PC-9 (cell line): ENCODE data around the gene TAS2R1. TPM values are rescaled to one million over a fixed set of nuclear protein-coding genes. Genes with fewer than 3 reads are reported as not detected.

Source experiments
- BruUV-seq: library from RNA; stranded (reverse); fragments of 400-500 nt; replicated peaks from 2 replicates; lab custom pipeline; 2021; lab: Mats Ljungman, UMichigan
- CTCF ChIA-PET: fragments of 300-600 bp; sonication (Branson Sonifier 250); formaldehyde crosslinking; loops from one replicate; lab custom pipeline; 2022; ENCODE audit warnings: antibody characterized with exemption; lab: Charles Lee
- POLR2A ChIA-PET: fragments of 300-600 bp; sonication (Branson Sonifier 250); formaldehyde crosslinking; loops from one replicate; lab custom pipeline; 2022; ENCODE audit warnings: antibody characterized with exemption; ENCODE audit not compliant: unreplicated experiment; lab: Charles Lee
- DNase-seq, 2 experiments: peaks; one replicate each; pipeline versions ENCODE4 v3.0.0 to v3.0.0-alpha.2; 2015 to 2022; ENCODE audit warnings: mixed read lengths in 1 of 2
- H2AFZ ChIP-seq: fragments of 200-600 bp; sonication (generic); 2 replicates; pipeline ENCODE4 v1.8.1; 2017; ENCODE audit warnings: antibody characterized with exemption
- H3F3A ChIP-seq: fragments of 200-600 bp; sonication (generic); 2 replicates; pipeline ENCODE4 v1.8.1; 2017; ENCODE audit warnings: antibody characterized with exemption, mild to moderate bottlenecking, low read depth; ENCODE audit not compliant: insufficient read depth
- H3K27ac ChIP-seq: fragments of 200-600 bp; sonication (generic); 2 replicates; pipeline ENCODE4 v1.6.1; 2016; ENCODE audit warnings: mixed run types
- H3K27me3 ChIP-seq: fragments of 200-600 bp; sonication (generic); 2 replicates; pipeline ENCODE4 v1.6.1; 2016; ENCODE audit warnings: low read depth, mixed run types; ENCODE audit not compliant: insufficient read depth
- H3K36me3 ChIP-seq: fragments of 200-600 bp; sonication (generic); 2 replicates; pipeline ENCODE4 v1.6.1; 2016; ENCODE audit warnings: low read depth, mixed run types
- H3K4me1 ChIP-seq: fragments of 200-600 bp; sonication (generic); replicated peaks from 2 replicates; pipeline ENCODE4 v1.6.1; 2016; ENCODE audit warnings: mixed run types; ENCODE audit not compliant: insufficient read depth
- H3K4me2 ChIP-seq: fragments of 200-600 bp; sonication (generic); 2 replicates; pipeline ENCODE4 v1.6.1; 2017; ENCODE audit warnings: mixed run types
- H3K4me3 ChIP-seq: fragments of 200-600 bp; sonication (generic); 2 replicates; pipeline ENCODE4 v1.6.1; 2016; ENCODE audit warnings: mixed run types
- H3K79me2 ChIP-seq: fragments of 200-600 bp; sonication (generic); 2 replicates; pipeline ENCODE4 v1.6.1; 2017; ENCODE audit warnings: low read depth, mixed run types
- H3K9me2 ChIP-seq: fragments of 200-600 bp; sonication (generic); 2 replicates; pipeline ENCODE4 v1.8.1; 2017; ENCODE audit warnings: mild to moderate bottlenecking; ENCODE audit not compliant: insufficient read depth
- H3K9me3 ChIP-seq: fragments of 200-600 bp; sonication (generic); 2 replicates; pipeline ENCODE4 v1.8.1; 2016; ENCODE audit warnings: low read depth; ENCODE audit not compliant: insufficient read depth
- H4K20me1 ChIP-seq: fragments of 200-600 bp; sonication (generic); 2 replicates; pipeline ENCODE4 v1.8.1; 2017; ENCODE audit not compliant: insufficient read depth
- EZH2 ChIP-seq: fragments of 200-600 bp; sonication (generic); IDR thresholded peaks from 2 replicates; pipeline ENCODE4 v1.8.0; 2017; ENCODE audit warnings: antibody characterized with exemption, low read depth
- intact Hi-C: fragments of 100-400 bp; cut with micrococcal nuclease; formaldehyde crosslinking; loops from one replicate; pipeline ENCODE4 v1.10.0; 2022; ENCODE audit not compliant: unreplicated experiment
- total RNA-seq: library from RNA; stranded (reverse); gene quantifications from 2 replicates; pipeline ENCODE4 v1.2.3, GENCODE V29; 2021
- TF ChIP-seq, protein P1 (sequence below): fragments of 200-600 bp; sonication (generic); conservative IDR thresholded peaks from 2 replicates; pipeline ENCODE4 v1.6.1; 2017; ENCODE audit warnings: mixed run types, antibody characterized with exemption, mild to moderate bottlenecking, moderate library complexity

The TAS2R1 gene
- total RNA-seq, 1 experiment from 2014 or later = not detected

DNA sequence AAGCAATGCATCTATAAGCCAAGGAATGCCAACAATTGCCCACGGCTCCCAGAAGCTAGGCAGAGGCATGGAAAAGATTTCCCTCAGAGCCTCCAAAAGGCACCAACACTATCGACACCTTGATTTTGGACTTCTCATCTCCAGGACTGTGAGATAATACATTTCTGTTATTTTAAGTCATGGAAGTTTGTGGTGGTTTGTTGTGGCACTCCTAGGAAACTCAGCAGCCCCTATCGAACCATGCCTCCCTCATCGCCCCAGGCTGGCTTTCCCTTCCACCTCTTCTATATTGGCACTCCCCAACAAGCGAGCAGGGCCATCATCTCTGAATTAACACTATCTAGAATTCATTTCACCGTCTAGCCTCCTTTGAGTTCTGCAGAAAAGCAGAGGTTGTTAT lies 33.7 kb upstream of the TAS2R1 start:
- Histone ChIP-seq H3K4me1 (no peaks in the 10 kb centered on the region), H3K4me3 (no peak overlapping the region), H3K79me2 (no peaks in the 10 kb centered on the region), H4K20me1 (no peaks in the 10 kb centered on the region), H3K27me3 (no peaks in the 10 kb centered on the region), H3K4me2 (no peak overlapping the region), H3K27ac (no peak overlapping the region), H3K9me3 (no peaks in the 10 kb centered on the region), H3K9me2 (no peaks in the 10 kb centered on the region), H3F3A (no peaks in the 10 kb centered on the region), H3K36me3 (no peaks in the 10 kb centered on the region), H2AFZ (no peak overlapping the region)
- TF ChIP-seq, protein P1, sequence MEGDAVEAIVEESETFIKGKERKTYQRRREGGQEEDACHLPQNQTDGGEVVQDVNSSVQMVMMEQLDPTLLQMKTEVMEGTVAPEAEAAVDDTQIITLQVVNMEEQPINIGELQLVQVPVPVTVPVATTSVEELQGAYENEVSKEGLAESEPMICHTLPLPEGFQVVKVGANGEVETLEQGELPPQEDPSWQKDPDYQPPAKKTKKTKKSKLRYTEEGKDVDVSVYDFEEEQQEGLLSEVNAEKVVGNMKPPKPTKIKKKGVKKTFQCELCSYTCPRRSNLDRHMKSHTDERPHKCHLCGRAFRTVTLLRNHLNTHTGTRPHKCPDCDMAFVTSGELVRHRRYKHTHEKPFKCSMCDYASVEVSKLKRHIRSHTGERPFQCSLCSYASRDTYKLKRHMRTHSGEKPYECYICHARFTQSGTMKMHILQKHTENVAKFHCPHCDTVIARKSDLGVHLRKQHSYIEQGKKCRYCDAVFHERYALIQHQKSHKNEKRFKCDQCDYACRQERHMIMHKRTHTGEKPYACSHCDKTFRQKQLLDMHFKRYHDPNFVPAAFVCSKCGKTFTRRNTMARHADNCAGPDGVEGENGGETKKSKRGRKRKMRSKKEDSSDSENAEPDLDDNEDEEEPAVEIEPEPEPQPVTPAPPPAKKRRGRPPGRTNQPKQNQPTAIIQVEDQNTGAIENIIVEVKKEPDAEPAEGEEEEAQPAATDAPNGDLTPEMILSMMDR = no peak
- TF ChIP-seq EZH2 = no peak
- no TSS peak for BruUV-seq
- intact Hi-C loops = no loop called here
- ChIA-PET POLR2A (no interaction called here), CTCF (no interaction called here)
- no peak for DNase-seq

DNA sequence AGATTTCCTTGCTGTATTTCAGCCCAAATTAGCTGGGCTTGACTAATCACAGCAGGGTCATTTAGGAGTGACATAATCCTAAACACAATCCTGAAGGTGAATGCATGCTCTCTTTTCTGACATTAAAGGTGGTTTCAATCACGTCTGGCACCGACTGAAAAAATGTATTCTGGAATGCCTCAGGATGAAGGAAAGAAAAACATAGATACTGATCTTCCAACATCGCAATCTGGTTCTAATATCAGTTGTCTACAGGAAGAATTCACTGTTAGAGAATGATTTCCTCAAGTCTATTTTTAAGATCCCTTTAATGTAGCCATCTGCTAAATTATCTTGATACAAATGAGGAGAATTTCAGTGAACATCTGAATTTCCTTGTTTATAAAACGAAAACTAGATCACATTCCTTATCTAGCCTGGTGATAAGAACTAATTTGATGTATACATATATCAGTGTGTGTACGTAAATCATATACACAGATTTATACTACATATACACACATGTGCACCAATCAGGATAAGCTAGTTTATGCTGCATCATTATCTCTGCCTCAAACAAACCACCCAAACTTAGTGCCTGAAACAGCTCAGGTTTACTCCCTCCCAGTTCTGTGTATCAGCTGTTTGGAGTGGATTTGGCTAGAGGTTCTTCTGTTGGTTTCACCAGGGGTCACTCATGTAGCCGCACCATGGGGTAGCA lies 31.3 kb upstream of the TAS2R1 start:
- H3K4me3 ChIP-seq = no peak overlapping the region
- H3F3A ChIP-seq = no peaks in the 10 kb centered on the region
- no peak overlapping the region for H3K4me2 ChIP-seq
- no peak overlapping the region for H3K27ac ChIP-seq
- BruUV-seq = no TSS peak
- no peak overlapping the region for H2AFZ ChIP-seq
- TF ChIP-seq EZH2 = no peak
- TF ChIP-seq, protein P1 = no peak
- H3K79me2 ChIP-seq = no peaks in the 10 kb centered on the region
- intact Hi-C loops = no loop called here
- DNase-seq = no peak
- no peaks in the 10 kb centered on the region for H3K4me1 ChIP-seq
- no peaks in the 10 kb centered on the region for H3K9me2 ChIP-seq
- CTCF ChIA-PET = no interaction called here
- POLR2A ChIA-PET = no interaction called here
- no peaks in the 10 kb centered on the region for H3K36me3 ChIP-seq
- no peaks in the 10 kb centered on the region for H3K27me3 ChIP-seq
- H3K9me3 ChIP-seq = no peaks in the 10 kb centered on the region
- H4K20me1 ChIP-seq = no peaks in the 10 kb centered on the region

DNA sequence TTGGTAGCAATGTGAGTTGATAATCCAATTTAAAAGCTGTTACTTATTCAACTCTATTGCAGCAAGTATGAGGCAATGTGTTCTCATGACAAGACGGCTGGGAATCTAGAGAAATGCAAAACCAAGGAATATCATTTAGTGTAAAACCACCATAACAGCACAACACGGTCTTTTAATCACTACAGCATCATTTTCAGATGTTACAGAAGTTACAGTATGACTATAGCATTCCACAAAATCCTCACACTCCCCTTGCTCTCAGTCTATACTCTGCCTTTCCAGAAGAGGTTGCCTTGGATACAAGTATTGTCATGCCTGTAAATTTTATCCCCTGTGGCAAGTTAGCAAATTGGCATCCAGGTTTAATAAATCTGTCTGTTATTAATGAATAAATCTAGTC lies 28.6 kb upstream of the TAS2R1 start:
- DNase-seq = no peak
- no peaks in the 10 kb centered on the region for H4K20me1 ChIP-seq
- H3F3A ChIP-seq = no peaks in the 10 kb centered on the region
- no peak overlapping the region for H3K4me2 ChIP-seq
- POLR2A ChIA-PET = no interaction called here
- intact Hi-C loops = no loop called here
- peaks cover 8% of the 10 kb centered on the region for H3K4me1 ChIP-seq
- TF ChIP-seq, protein P1 = no peak
- TF ChIP-seq EZH2 = no peak
- no peaks in the 10 kb centered on the region for H3K9me2 ChIP-seq
- no peak overlapping the region for H3K4me3 ChIP-seq
- no peaks in the 10 kb centered on the region for H3K36me3 ChIP-seq
- no peaks in the 10 kb centered on the region for H3K9me3 ChIP-seq
- no TSS peak for BruUV-seq
- CTCF ChIA-PET = no interaction called here
- H3K27ac ChIP-seq = no peak overlapping the region
- H2AFZ ChIP-seq = no peak overlapping the region
- no peaks in the 10 kb centered on the region for H3K79me2 ChIP-seq
- H3K27me3 ChIP-seq = no peaks in the 10 kb centered on the region
